ENCODE data around the gene IER2. TPM values are rescaled to one million over a fixed set of nuclear protein-coding genes. Genes with fewer than 3 reads are reported as not detected.

IER2 gene
- total RNA-seq, 1 donor from 2014 or later, result 229 TPM

GRCh38 chr19:13118424-13119193, 31.6 kb upstream of the IER2 start:
- no peak for DNase-seq (ENCODE audit: low spot score)

GRCh38 chr19:13119627-13120026, 30.6 kb upstream of the IER2 start:
- DNase-seq (ENCODE audit: low spot score), result no peak

GRCh38 chr19:13120031-13120430, 30.2 kb upstream of the IER2 start:
- no peak for DNase-seq (ENCODE audit: low spot score)

- DNase-seq (ENCODE audit: low spot score), result no peak
These were observed 29.4 kb upstream of the IER2 start for GRCh38 chr19:13120817-13121216.

- no peak for DNase-seq (ENCODE audit: low spot score)
These were observed 28.5 kb upstream of the IER2 start for GRCh38 chr19:13121551-13122274.

GRCh38 chr19:13122275-13122878, 27.8 kb upstream of the IER2 start:
- no peak for DNase-seq (ENCODE audit: low spot score)

GRCh38 chr19:13122980-13123957, 26.9 kb upstream of the IER2 start:
- DNase-seq (ENCODE audit: low spot score), result no peak

- DNase-seq (ENCODE audit: low spot score), result no peak
These were observed 23.2 kb upstream of the IER2 start for GRCh38 chr19:13127051-13127450.

- no peak for DNase-seq (ENCODE audit: low spot score)
These were observed 22.2 kb upstream of the IER2 start for GRCh38 chr19:13127811-13128575.

GRCh38 chr19:13128583-13128982, 21.6 kb upstream of the IER2 start:
- DNase-seq (ENCODE audit: low spot score), result no peak

GRCh38 chr19:13129384-13129783, 20.8 kb upstream of the IER2 start:
- no peak for DNase-seq (ENCODE audit: low spot score)

- DNase-seq (ENCODE audit: low spot score), result no peak
These were observed 19.2 kb upstream of the IER2 start for GRCh38 chr19:13130886-13131490.

GRCh38 chr19:13132471-13133180, 17.6 kb upstream of the IER2 start:
- DNase-seq (ENCODE audit: low spot score), result no peak

GRCh38 chr19:13133241-13133870, 16.9 kb upstream of the IER2 start:
- DNase-seq (ENCODE audit: low spot score), result no peak

GRCh38 chr19:13134626-13135025, 15.6 kb upstream of the IER2 start:
- no peak for DNase-seq (ENCODE audit: low spot score)

- no peak for DNase-seq (ENCODE audit: low spot score)
These were observed 14.8 kb upstream of the IER2 start for GRCh38 chr19:13135068-13136062.

GRCh38 chr19:13137290-13137794, 12.9 kb upstream of the IER2 start:
- DNase-seq (ENCODE audit: low spot score), result no peak

Measured in mesenteric fat pad (tissue), 1 donor.